HUES64 (cell line): ENCODE data around the gene WWC1.

Experiments used
- H3K27ac ChIP-seq: 2 replicates; pipeline ENCODE4 v1.7.0; 2013; ENCODE audit warnings: low read depth, low read length, inconsistent platforms
- H3K27me3 ChIP-seq: 2 replicates; pipeline ENCODE4 v1.6.1; 2013; ENCODE audit warnings: mild to moderate bottlenecking, low read length; ENCODE audit not compliant: insufficient read depth
- H3K36me3 ChIP-seq: 2 replicates; pipeline ENCODE4 v1.6.1; 2013; ENCODE audit warnings: mild to moderate bottlenecking, low read length; ENCODE audit not compliant: insufficient read depth
- H3K4me1 ChIP-seq: 2 replicates; pipeline ENCODE4 v1.6.1; 2013; ENCODE audit warnings: mild to moderate bottlenecking, low read length, moderate library complexity; ENCODE audit not compliant: insufficient read depth
- H3K4me3 ChIP-seq: 2 replicates; pipeline ENCODE4 v1.5.1; 2013; ENCODE audit warnings: mild to moderate bottlenecking, low read length, moderate library complexity
- H3K9ac ChIP-seq: 2 replicates; pipeline ENCODE4 v1.6.1; 2013; ENCODE audit warnings: mild to moderate bottlenecking, low read depth, low read length
- H3K9me3 ChIP-seq: 2 replicates; pipeline ENCODE4 v1.6.1; 2013; ENCODE audit warnings: low read depth, low read length; ENCODE audit not compliant: insufficient read depth
- WGBS: fragments of 150-250, 120-280 bp; methylation state at CpG from one replicate; pipeline ENCODE4 v1.1.7; 2013; ENCODE audit warnings: missing lambda C conversion rate; 5-methylcytosine and 5-hydroxymethylcytosine counted together

Gene WWC1

GRCh38 chr5:168320805-168321204, 29.4 kb downstream of the WWC1 start:
- Histone ChIP-seq H3K36me3 (no peaks in the 10 kb centered on the region), H3K9ac (no peak overlapping the region), H3K4me3 (no peak overlapping the region), H3K9me3 (no peaks in the 10 kb centered on the region), H3K4me1 (peaks cover 17% of the 10 kb centered on the region), H3K27me3 (no peaks in the 10 kb centered on the region), H3K27ac (no peak overlapping the region)
- WGBS, result 89% methylated on average over 9 of the region's 9 CpGs

GRCh38 chr5:168324859-168325630, 33.6 kb downstream of the WWC1 start:
- 83% methylated on average over 5 of the region's 5 CpGs for WGBS
- Histone ChIP-seq H3K27me3 (no peaks in the 10 kb centered on the region), H3K4me3 (no peak overlapping the region), H3K9me3 (no peaks in the 10 kb centered on the region), H3K36me3 (no peaks in the 10 kb centered on the region), H3K27ac (no peak overlapping the region), H3K9ac (no peak overlapping the region), H3K4me1 (peaks cover 26% of the 10 kb centered on the region)

- Histone ChIP-seq H3K9ac (no peak overlapping the region), H3K9me3 (no peaks in the 10 kb centered on the region), H3K4me3 (no peak overlapping the region), H3K27ac (no peak overlapping the region), H3K4me1 (peaks cover 41% of the 10 kb centered on the region), H3K36me3 (no peaks in the 10 kb centered on the region), H3K27me3 (no peaks in the 10 kb centered on the region)
- WGBS, result 91% methylated on average over 3 of the region's 3 CpGs
Observed at GRCh38 chr5:168327019-168327421, 35.6 kb downstream of the WWC1 start.

GRCh38 chr5:168327451-168327850, 36.0 kb downstream of the WWC1 start:
- Histone ChIP-seq H3K27ac (no peak overlapping the region), H3K36me3 (no peaks in the 10 kb centered on the region), H3K27me3 (no peaks in the 10 kb centered on the region), H3K4me1 (peaks cover 41% of the 10 kb centered on the region), H3K4me3 (no peak overlapping the region), H3K9me3 (no peaks in the 10 kb centered on the region), H3K9ac (no peak overlapping the region)
- WGBS, result 78% methylated on average over 2 of the region's 2 CpGs

GRCh38 chr5:168327994-168328393, 36.5 kb downstream of the WWC1 start:
- no peaks in the 10 kb centered on the region for H3K27me3 ChIP-seq
- peaks cover 43% of the 10 kb centered on the region for H3K4me1 ChIP-seq
- 81% methylated on average over 4 of the region's 4 CpGs for WGBS
- no peaks in the 10 kb centered on the region for H3K9me3 ChIP-seq
- H3K4me3 ChIP-seq, result no peak overlapping the region
- no peak overlapping the region for H3K9ac ChIP-seq
- no peak overlapping the region for H3K27ac ChIP-seq
- no peaks in the 10 kb centered on the region for H3K36me3 ChIP-seq

GRCh38 chr5:168328814-168329213, 37.4 kb downstream of the WWC1 start:
- whole genome bisulfite sequencing, result 21% methylated on average over 6 of the region's 6 CpGs
- Histone ChIP-seq H3K4me1 (peaks cover 52% of the 10 kb centered on the region), H3K27me3 (no peaks in the 10 kb centered on the region), H3K9ac (peak overlapping the region; percentile 5; the same call in 1 of the 2 replicates), H3K9me3 (no peaks in the 10 kb centered on the region), H3K4me3 (peak overlapping the region; percentile 3), H3K36me3 (no peaks in the 10 kb centered on the region), H3K27ac (peak overlapping the region; percentile 72; the same call in 1 of the 2 replicates)

GRCh38 chr5:168329302-168329701, 37.9 kb downstream of the WWC1 start:
- Histone ChIP-seq H3K27ac (peak overlapping the region; percentile 72; the same call in 1 of the 2 replicates), H3K9me3 (no peaks in the 10 kb centered on the region), H3K27me3 (no peaks in the 10 kb centered on the region), H3K4me3 (peak overlapping the region; percentile 3), H3K9ac (peak overlapping the region; percentile 5; the same call in 1 of the 2 replicates), H3K4me1 (peaks cover 56% of the 10 kb centered on the region), H3K36me3 (no peaks in the 10 kb centered on the region)
- 5% methylated on average over 2 of the region's 4 CpGs for WGBS

- Histone ChIP-seq H3K9ac (no peak overlapping the region), H3K27ac (no peak overlapping the region), H3K36me3 (no peaks in the 10 kb centered on the region), H3K9me3 (no peaks in the 10 kb centered on the region), H3K27me3 (no peaks in the 10 kb centered on the region), H3K4me3 (no peak overlapping the region), H3K4me1 (peaks cover 65% of the 10 kb centered on the region)
Observed at GRCh38 chr5:168332042-168332441, 40.6 kb downstream of the WWC1 start.

GRCh38 chr5:168334280-168334679, 42.8 kb downstream of the WWC1 start:
- Histone ChIP-seq H3K4me3 (no peak overlapping the region), H3K27me3 (no peaks in the 10 kb centered on the region), H3K9ac (peak overlapping the region; percentile 37; the same call in 1 of the 2 replicates), H3K27ac (peak overlapping the region; percentile 82), H3K36me3 (no peaks in the 10 kb centered on the region), H3K4me1 (peaks cover 53% of the 10 kb centered on the region), H3K9me3 (no peaks in the 10 kb centered on the region)
- WGBS, result 29% methylated on average over 3 of the region's 3 CpGs

- Histone ChIP-seq H3K9me3 (no peaks in the 10 kb centered on the region), H3K4me3 (no peak overlapping the region), H3K36me3 (no peaks in the 10 kb centered on the region), H3K9ac (peak overlapping the region; percentile 37; the same call in 1 of the 2 replicates), H3K4me1 (peaks cover 51% of the 10 kb centered on the region), H3K27ac (peak overlapping the region; percentile 82), H3K27me3 (no peaks in the 10 kb centered on the region)
- 3% methylated on average over 4 of the region's 4 CpGs for WGBS
Observed at GRCh38 chr5:168334695-168335094, 43.2 kb downstream of the WWC1 start.

- Histone ChIP-seq H3K27ac (no peak overlapping the region), H3K4me3 (no peak overlapping the region), H3K4me1 (peaks cover 34% of the 10 kb centered on the region), H3K27me3 (no peaks in the 10 kb centered on the region), H3K9me3 (no peaks in the 10 kb centered on the region), H3K36me3 (no peaks in the 10 kb centered on the region), H3K9ac (no peak overlapping the region)
- WGBS, result 93% methylated on average over 2 of the region's 2 CpGs
Observed at GRCh38 chr5:168337361-168337760, 45.9 kb downstream of the WWC1 start.
